GM18520 (cell line): ENCODE results near the gene LBHD2.

Experiments
- ATAC-seq: cut with Tn5 transposase; IDR thresholded peaks from one replicate; pipeline ENCODE4 v1.9.1; 2021; ENCODE audit not compliant: unreplicated experiment

The LBHD2 gene

DNA sequence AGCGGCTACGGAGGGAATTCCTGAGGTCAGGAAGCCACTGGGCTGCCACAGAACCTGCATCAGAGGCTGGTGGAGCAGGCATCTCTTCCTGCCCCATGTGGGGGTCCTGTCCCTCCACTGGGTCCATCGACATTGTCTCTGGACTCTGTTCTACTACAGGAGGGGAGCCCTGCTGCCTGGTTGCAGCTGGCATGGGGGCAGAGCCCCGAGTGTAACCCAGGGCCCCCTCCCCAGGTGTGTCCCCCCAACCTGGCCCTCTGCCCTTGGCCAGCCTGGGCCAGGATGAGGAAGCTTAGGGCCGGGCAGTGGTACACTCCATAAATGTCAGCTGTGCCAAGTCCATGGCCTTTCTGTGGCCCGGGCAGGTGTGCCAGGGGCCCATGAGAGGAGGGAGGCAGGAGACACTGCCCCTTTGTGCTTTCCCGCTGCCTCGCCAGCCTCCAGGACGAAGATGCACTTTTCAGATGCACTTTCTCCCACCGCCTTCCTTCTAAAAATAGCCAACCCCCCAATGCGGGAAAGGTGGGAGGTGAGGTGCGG, 6.5 kb downstream of the LBHD2 start:
- ATAC-seq, result no peak

- no peak for ATAC-seq
These were observed 7.3 kb downstream of the LBHD2 start for GRCh38 chr14:103091041-103091882.

GRCh38 chr14:103091883-103092222, 7.8 kb downstream of the LBHD2 start:
- ATAC-seq, result no peak

- no peak for ATAC-seq
These were observed 9.9 kb downstream of the LBHD2 start for GRCh38 chr14:103093856-103094405.

- ATAC-seq, result no peak
These were observed 10.6 kb downstream of the LBHD2 start, which contains the start of gene EXOC3L4 for GRCh38 chr14:103094406-103095209. Gene EXOC3L4, plus strand, starts transcription at chr14:103094725. Its CDS starts 5,495 bp downstream, at chr14:103100220.

GRCh38 chr14:103095210-103095778, 11.3 kb downstream of the LBHD2 start:
- no peak for ATAC-seq

DNA sequence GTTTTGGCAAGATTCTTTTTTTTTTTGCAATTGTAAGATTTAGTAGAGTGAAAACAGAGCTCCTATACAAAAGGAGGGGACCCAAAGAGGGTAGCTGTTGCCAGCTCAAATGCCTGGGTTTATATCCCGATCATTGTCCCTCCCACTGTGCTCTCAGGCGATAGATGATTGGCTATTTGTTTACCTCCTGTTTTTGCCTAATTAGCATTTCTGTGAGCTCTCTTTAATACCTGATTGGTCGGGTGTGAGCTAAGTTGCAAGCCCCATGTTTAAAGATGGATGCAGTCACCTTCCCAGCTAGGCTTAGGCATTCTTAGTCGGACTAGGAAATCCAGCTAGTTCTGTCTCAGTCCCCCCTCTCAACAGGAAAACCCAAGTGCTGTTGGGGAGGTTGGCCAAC, 12.4 kb downstream of the LBHD2 start:
- ATAC-seq, result no peak

DNA sequence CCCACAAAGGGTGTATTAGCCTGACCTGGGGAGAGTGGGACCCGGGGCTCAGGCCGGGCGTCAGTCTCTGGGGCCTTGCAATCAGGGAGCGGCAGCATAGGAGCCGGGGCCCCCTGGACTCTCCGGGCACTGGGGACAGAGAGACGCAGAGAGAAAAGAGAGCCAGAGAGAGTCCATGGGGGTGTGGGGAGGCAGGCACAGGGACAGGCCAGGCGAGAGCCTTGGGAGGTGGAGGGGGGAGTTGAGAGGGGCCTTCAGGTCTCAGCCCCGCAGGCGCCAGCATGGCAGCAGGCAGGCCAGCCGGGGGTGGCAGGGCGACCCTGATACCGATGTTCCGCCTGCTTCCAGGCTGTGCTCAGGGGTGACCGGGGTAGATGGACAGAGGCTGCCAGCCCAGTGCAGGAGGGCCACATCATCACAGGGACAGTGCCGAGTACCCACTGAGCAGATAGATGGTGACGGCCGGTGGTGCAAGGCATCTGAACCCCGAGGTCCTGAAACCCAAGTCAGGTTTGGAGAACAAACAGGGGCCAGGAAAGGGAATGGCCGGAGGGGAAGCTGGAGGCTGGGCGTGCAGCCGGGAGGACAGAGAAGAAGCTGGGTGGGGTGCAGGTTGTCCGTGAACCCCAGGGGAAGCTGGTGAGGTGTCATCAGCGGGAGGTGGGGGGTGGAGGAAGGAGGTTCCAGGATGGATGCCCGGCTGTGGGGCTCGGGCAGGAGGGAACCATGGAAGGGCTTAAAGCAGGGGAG, 13.4 kb downstream of the LBHD2 start:
- no peak for ATAC-seq

- no peak for ATAC-seq
These were observed 14.3 kb downstream of the LBHD2 start for GRCh38 chr14:103097994-103098957.

- ATAC-seq, result no peak
These were observed 15.2 kb downstream of the LBHD2 start for GRCh38 chr14:103099081-103099732.

GRCh38 chr14:103099733-103100280, 15.8 kb downstream of the LBHD2 start:
- no peak for ATAC-seq

- peak; percentile 44 for ATAC-seq
These were observed 16.5 kb downstream of the LBHD2 start for GRCh38 chr14:103100281-103101121.

DNA sequence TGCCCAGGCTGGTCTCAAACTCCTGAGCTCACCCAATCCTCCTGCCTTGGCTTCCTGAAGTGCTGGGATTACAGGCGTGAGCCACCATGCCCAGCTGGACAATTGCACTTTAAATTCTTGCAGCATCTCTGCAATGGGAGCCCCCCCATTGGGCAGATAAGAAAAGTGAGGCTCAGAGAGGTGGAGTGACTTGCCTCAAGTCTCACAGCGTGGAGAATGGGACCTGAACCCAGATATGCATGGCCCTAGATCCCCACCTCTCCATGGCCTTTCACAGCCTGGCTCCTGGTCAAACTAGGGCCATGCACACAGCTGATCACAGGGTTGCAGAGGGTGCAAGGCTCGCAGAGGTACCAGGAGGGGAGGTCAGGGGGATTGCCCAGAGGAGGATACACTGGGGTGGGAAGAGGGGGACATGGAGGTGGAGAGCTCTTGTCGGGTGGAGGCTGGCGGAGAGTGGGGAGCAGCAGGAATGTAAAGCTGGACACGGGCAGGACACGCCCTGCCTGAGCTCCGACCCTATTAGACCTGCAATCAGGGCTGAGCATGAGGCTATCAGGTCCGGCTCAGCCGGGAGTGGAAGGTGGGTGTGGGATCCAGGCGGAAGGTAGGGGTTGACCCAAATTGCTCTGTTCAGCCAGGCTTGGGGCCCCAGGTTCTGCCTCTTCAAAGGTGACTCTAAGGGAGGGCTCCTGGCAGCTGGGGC, 17.4 kb downstream of the LBHD2 start:
- no peak for ATAC-seq

GRCh38 chr14:103101963-103102688, 18.1 kb downstream of the LBHD2 start:
- no peak for ATAC-seq

- no peak for ATAC-seq
These were observed 18.8 kb downstream of the LBHD2 start for GRCh38 chr14:103102689-103103260.
